ENCODE results near the gene BCL7A.

- TF ChIP-seq CTCF (IDR thresholded peaks at IDR 0.05) = no peak
- TF ChIP-seq ZFX (IDR thresholded peaks at IDR 0.05; ENCODE audit: borderline replicate concordance) = no peak
Observed at GRCh38 chr12:122022393-122023338, 982 bp downstream of the BCL7A start.
